ENCODE results near the gene GPC5.
"Not testable (repeated sequence)": the region's sequence is repeated elsewhere in the genome, so short reads cannot be mapped to it uniquely, and the experiment has no call there.

The GPC5 gene

GRCh38 chr13:91398413-91399188 is at the start of gene GPC5:
TSS of gene GPC5 (plus strand) at chr13:91398621.
- DNase-seq (ENCODE audit: low read depth in 2 of 2): peak; percentile 72 to 76

DNA sequence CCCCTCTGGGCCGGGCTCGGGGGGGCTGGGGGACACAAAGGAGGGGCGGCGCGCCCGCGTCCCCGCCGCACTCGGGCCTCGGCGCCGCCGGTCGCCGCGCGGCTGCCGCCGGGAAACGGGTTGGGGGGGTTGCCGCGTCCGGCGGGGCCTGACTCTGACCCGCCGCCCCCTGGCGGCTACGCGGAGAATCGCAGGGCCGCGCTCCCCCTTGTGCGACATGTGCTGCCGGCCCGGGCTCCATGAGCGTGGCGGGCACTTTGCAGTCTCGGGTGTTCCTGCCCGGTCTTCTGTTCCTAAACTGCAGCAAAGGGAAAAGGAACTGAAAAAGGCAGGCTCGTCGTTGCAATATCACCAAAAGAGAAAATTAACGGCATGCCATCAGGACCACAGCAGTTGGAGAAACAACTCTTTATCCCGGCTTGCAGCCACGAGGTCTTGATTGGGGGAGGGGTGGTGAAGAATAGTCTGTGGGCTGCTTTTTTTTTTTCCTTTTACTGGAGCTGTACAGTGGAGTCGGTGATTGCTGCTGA is 49.5 kb upstream of the GPC5 start:
- DNase-seq (ENCODE audit: low read depth in 2 of 2): peak; percentile 87 to 88

GRCh38 chr13:91349992-91350911 is 48.2 kb upstream of the GPC5 start:
- no peak for DNase-seq (ENCODE audit: low read depth in 2 of 2)

- no peak for DNase-seq (ENCODE audit: low read depth in 2 of 2)
Measured at GRCh38 chr13:91351123-91351522, 47.3 kb upstream of the GPC5 start.

GRCh38 chr13:91351980-91352379 is 46.4 kb upstream of the GPC5 start:
- DNase-seq (ENCODE audit: low read depth in 2 of 2): no peak

GRCh38 chr13:91352891-91353290 is 45.5 kb upstream of the GPC5 start:
- DNase-seq (ENCODE audit: low read depth in 2 of 2): not testable (repeated sequence)

GRCh38 chr13:91353494-91353893 is 44.9 kb upstream of the GPC5 start:
- DNase-seq (ENCODE audit: low read depth in 2 of 2): no peak

DNA sequence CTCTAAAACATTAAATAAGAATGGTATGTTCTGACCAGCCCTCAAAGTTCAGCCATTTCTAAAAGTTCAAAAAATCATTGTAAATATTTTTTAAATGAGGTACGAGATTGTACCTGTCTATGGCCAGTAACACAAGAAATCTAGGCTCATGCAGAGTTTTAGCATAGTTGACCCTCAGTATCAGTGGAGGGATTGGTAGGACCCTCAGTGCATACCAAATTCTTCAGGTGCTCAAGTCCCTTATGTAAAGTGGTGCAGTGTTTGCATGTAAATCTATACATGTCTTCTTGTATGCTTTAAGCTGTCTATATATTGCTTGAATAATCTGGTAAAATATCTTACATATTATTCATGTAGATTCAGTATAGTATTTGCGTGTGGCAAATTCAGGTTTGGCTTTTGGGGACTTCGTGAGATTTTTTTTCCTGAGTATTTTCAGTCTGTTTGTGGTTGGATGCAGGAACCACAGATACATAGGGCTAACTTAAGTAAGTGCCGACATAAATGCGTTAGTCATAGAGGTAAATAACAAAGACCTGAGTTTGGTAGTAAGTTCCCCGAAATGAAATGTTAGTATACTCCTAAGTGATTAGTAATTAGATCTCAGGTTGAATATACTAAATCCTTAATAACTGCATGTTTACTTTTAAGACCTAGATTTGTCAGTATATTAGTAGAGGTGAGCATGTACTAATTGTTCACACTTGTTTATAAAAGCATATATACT is 43.2 kb upstream of the GPC5 start:
- DNase-seq (ENCODE audit: low read depth in 2 of 2): no peak

- DNase-seq (ENCODE audit: low read depth in 2 of 2): no peak
Measured at GRCh38 chr13:91355826-91356710, 42.4 kb upstream of the GPC5 start.

GRCh38 chr13:91356919-91357612 is 41.4 kb upstream of the GPC5 start:
- DNase-seq (ENCODE audit: low read depth in 2 of 2): no peak

- no peak for DNase-seq (ENCODE audit: low read depth in 2 of 2)
Measured at GRCh38 chr13:91357613-91358386, 40.6 kb upstream of the GPC5 start.

DNA sequence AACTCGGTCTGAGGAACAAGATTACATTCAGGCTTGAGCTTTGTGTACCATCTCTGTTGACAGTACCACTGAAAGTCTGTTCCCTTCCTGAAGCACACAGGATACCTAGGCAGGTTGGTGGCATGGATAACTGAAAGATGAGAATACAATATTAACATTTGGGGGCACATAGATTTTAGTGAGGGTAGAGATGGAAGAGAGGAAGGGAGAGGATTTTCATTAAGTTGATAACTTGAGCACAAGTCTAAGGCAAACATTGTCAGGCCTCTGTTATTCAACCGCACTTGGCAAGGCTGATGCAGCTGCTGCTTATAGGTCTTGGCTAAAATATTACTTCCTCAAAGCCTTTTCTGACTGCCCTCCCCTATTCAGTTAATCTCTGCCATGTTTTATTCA is 40.0 kb upstream of the GPC5 start:
- DNase-seq (ENCODE audit: low read depth in 2 of 2): no peak

- DNase-seq (ENCODE audit: low read depth in 2 of 2): no peak
Measured at GRCh38 chr13:91359111-91359510, 39.3 kb upstream of the GPC5 start.

DNA sequence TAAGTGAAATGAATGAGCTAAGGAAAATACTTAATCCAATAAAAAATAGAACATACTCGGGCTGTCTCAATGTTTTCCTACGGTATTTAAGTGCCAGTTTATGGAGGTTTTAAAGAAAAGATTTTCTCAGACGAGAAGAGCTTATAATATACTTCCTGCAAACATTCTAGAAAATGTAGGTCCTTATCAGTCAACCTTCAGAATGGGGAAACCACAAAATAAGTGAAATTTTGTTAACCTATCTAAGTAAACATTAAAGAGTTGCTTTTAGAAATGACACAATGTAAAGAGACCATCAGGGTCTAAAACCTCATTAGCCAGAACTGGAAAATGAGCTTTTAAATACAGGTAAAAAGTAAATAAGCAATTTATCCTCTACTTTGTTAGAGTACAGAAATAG is 38.8 kb upstream of the GPC5 start:
- DNase-seq (ENCODE audit: low read depth in 2 of 2): no peak

DNA sequence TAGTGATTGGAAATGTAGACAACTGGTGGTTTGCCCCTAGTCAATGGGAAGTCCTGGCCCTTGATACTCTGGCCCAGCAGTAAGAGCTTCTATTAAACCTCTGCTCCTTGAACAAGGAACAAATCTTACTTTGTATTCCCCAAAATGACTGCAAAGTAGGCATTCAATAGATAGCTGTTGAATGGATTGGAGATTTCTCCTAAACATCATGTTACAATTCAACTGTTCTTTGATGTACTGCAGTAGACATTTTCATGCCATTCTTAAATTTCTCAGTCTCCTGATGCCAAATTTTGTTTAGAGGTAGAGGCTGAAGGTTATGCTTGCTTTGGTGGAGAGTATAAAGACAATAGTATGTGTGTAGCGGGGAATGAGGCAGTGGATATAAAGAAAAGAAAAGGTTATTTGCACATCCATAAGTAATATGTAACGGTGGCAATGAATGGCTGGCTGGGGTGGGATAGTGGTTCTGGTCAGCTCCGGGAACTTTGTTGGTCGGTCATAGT is 38.1 kb upstream of the GPC5 start:
- no peak for DNase-seq (ENCODE audit: low read depth in 2 of 2)

GRCh38 chr13:91361755-91362271 is 36.6 kb upstream of the GPC5 start:
- no peak for DNase-seq (ENCODE audit: low read depth in 2 of 2)

DNA sequence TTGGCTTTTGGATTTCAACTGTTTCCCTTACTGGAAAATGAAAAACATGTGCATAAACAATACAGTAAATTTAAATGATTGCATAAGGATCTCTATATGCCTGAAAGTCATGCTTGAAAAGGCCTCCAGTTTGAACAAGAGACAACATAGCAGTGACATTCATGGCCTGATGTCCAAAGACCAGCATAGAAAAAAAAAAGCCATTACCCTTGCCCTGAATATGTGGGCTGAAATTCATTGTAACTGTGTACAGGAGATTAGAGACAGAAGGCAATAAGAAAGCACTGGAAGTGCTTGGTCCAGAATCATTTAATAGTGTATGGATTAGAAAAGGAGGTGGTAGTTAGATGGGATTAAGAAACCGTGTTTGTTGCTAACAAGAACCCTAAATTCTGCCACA is 35.5 kb upstream of the GPC5 start:
- DNase-seq (ENCODE audit: low read depth in 2 of 2): no peak

DNA sequence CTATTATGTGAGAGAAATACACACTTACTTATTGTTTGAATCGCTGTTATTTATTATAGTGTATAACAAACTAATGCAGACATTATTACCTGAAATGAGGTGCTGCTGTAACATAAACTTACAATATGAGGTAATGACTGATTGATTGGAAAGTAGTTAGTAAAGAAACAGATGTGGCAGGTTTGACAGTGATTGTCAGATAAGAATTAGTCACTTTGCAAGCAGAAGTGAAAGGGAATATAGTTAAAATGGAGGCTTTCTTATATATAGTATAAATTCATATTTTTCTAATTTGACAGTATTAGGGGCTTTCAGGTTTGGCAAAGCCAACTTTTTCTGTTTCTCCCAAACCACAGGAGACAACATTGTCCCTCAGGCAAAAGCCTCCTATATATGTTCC is 30.3 kb upstream of the GPC5 start:
- DNase-seq (ENCODE audit: low read depth in 2 of 2): no peak
